HUES64 (cell line): Measurements from ENCODE around the gene PLP1.
A peak's percentile ranks its signal among the peaks of the same experiment; 100 is the strongest.

Experiments used
- H3K27ac ChIP-seq: 2 replicates; pipeline ENCODE4 v1.7.0; 2013; ENCODE audit warnings: low read depth, low read length, inconsistent platforms
- H3K27me3 ChIP-seq: 2 replicates; pipeline ENCODE4 v1.6.1; 2013; ENCODE audit warnings: mild to moderate bottlenecking, low read length; ENCODE audit not compliant: insufficient read depth
- H3K36me3 ChIP-seq: 2 replicates; pipeline ENCODE4 v1.6.1; 2013; ENCODE audit warnings: mild to moderate bottlenecking, low read length; ENCODE audit not compliant: insufficient read depth
- H3K4me1 ChIP-seq: 2 replicates; pipeline ENCODE4 v1.6.1; 2013; ENCODE audit warnings: mild to moderate bottlenecking, low read length, moderate library complexity; ENCODE audit not compliant: insufficient read depth
- H3K4me3 ChIP-seq: 2 replicates; pipeline ENCODE4 v1.5.1; 2013; ENCODE audit warnings: mild to moderate bottlenecking, low read length, moderate library complexity
- H3K9ac ChIP-seq: 2 replicates; pipeline ENCODE4 v1.6.1; 2013; ENCODE audit warnings: mild to moderate bottlenecking, low read depth, low read length
- H3K9me3 ChIP-seq: 2 replicates; pipeline ENCODE4 v1.6.1; 2013; ENCODE audit warnings: low read depth, low read length; ENCODE audit not compliant: insufficient read depth
- WGBS: fragments of 150-250, 120-280 bp; methylation state at CpG from one replicate; pipeline ENCODE4 v1.1.7; 2013; ENCODE audit warnings: missing lambda C conversion rate; 5-methylcytosine and 5-hydroxymethylcytosine counted together

PLP1 gene

GRCh38 chrX:103830848-103831247 is 54.2 kb downstream of the PLP1 start:
- Histone ChIP-seq H3K4me3 (no peak overlapping the region), H3K9me3 (no peaks in the 10 kb centered on the region), H3K27me3 (peaks cover 30% of the 10 kb centered on the region), H3K27ac (no peak overlapping the region), H3K4me1 (no peaks in the 10 kb centered on the region; the same call in 1 of the 2 replicates), H3K9ac (no peak overlapping the region), H3K36me3 (no peaks in the 10 kb centered on the region)
- 77% methylated on average over 7 of the region's 7 CpGs for WGBS

- Histone ChIP-seq H3K36me3 (no peaks in the 10 kb centered on the region), H3K27me3 (peaks cover 30% of the 10 kb centered on the region), H3K9me3 (no peaks in the 10 kb centered on the region), H3K4me1 (no peaks in the 10 kb centered on the region; the same call in 1 of the 2 replicates), H3K9ac (no peak overlapping the region), H3K4me3 (peak overlapping the region; percentile 71), H3K27ac (no peak overlapping the region)
- WGBS = 23% methylated on average over 11 of the region's 11 CpGs
Observed at GRCh38 chrX:103831342-103831802, 54.7 kb downstream of the PLP1 start.

- no peaks in the 10 kb centered on the region for H3K9me3 ChIP-seq
- H3K9ac ChIP-seq = no peak within 1 kb of the TSS
Observed at GRCh38 chrX:103831803-103832544, 55.3 kb downstream of the PLP1 start, which contains the start of gene RAB9B. TSS of gene RAB9B (minus strand) at chrX:103832257. CDS start at chrX:103825784, 6,473 bp downstream.

GRCh38 chrX:103839404-103839803 is 62.8 kb downstream of the PLP1 start:
- H3K36me3 ChIP-seq = no peaks in the 10 kb centered on the region
- H3K4me3 ChIP-seq = no peak overlapping the region
- H3K27me3 ChIP-seq = peaks cover 9% of the 10 kb centered on the region; the same call in 1 of the 2 replicates
- H3K27ac ChIP-seq = no peak overlapping the region
- no peaks in the 10 kb centered on the region for H3K4me1 ChIP-seq
- H3K9ac ChIP-seq = no peak overlapping the region
- WGBS = 88% methylated on average over 1 of the region's 1 CpG
- no peaks in the 10 kb centered on the region for H3K9me3 ChIP-seq

More at GRCh38 chrX:103831803-103832544, 55.3 kb downstream of the PLP1 start, which contains the start of gene RAB9B:
- Histone ChIP-seq H3K36me3 (no peaks in the 10 kb centered on the region), H3K27ac (no peak within 1 kb of the TSS), H3K27me3 (peaks cover 33% of the 10 kb centered on the region), H3K4me3 (peak within 1 kb of the TSS; percentile 71), H3K4me1 (no peaks in the 10 kb centered on the region; the same call in 1 of the 2 replicates)
- under 1% methylated on average over 54 of the region's 54 CpGs for WGBS
